Measurements from ENCODE around the gene TIAM2.
"Not testable (repeated sequence)": the region's sequence is repeated elsewhere in the genome, so short reads cannot be mapped to it uniquely, and the experiment has no call there.

TIAM2 gene

DNA sequence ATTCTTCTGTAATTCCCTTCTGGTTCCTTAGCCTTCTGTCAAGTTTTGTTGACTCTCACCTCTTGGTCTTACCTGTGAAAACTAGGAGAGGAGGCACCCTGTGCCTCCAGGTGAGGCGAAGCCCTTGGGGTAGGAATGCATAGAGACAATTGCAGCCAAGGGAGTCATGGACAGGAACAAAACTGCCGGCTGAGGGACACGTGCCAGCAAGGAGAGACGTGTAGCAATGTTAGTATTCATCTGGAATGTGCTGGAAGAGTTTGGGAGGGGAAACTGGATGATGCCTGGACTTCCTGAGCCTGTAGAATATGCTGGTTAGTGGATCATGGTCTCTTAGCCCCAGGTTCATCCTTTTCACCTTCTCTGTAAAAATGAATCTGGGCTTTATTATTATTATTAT, 3.9 kb upstream of the TIAM2 start:
- no peak for DNase-seq

GRCh38 chr6:154993026-154993425, 2.1 kb upstream of the TIAM2 start:
- no peak for DNase-seq

- no peak for DNase-seq
These were observed 1.4 kb upstream of the TIAM2 start for GRCh38 chr6:154993710-154994109.

DNA sequence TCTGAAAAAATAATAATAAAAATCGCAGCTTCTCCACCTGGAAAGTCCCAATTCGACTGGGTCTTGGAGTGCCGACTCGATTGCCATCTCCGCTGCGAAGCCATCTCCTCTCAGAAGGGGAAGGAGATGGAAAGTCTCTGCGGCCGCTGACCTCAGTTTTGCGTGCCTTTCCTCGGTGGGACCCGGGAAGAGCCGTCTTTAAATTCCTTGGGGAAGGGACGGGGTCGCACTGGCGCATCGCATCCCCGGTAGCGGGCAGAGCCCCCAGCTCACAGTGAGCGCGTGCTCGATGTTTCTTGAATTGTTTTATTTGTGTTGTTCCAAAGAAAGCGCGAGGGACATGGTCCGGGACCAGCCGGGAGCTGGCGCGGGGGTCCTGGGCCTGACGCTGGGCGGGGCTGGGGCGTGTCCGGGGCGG, 270 bp upstream of the TIAM2 start:
- DNase-seq, result no peak

DNA sequence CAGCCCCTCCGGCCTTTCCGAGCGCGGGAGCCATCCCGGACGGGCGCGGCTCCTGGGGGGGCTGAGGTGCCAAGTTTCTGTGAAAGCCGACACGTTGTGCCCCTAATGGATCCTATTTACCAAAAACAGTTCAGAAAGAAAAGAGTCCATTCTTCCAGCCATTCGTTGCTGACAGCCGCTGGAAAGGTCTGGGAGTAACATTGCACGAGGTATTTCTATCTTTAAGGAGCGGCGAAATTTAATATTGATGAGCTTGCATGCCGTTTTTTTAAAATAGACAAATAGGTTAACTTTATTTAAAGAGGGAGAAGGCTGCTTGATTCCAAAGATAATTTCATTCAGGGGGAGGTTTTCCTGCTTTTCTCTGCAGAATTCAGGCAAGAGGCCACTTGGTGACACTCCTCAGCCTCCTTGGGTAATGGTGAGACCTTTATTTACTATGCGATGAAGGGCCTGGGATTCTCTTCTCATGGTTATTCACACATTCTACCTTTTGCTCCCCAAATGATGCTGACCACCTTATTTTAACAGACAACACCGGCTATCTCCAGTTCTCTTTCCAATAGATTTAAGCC, 988 bp downstream of the TIAM2 start:
- peak in 1 of 2 experiments; percentile 31 for DNase-seq

- DNase-seq, result peak in 1 of 2 experiments; percentile 21
These were observed 1.8 kb downstream of the TIAM2 start for GRCh38 chr6:154996841-154997311.

- DNase-seq, result no peak
These were observed 3.7 kb downstream of the TIAM2 start for GRCh38 chr6:154998855-154999254.

DNA sequence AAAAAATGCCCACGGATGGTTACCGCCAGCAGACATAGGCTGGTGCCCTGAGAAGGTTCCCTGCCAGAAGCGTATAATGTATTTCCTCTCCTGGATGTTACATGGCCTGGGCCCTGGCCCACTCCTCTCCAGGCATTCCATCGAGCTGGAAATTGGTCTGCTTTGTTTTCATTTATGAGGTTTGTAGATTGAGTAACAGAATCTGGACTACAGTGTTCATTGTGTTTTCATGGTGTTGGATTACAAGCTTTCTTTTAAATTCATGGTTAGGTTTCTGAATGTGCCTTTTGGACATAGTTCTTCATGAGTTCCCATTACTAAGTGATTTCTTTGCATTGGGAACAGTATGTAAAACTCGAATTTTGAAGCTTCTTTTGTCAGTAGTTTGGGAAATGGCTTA, 6.4 kb downstream of the TIAM2 start:
- no peak for DNase-seq

- DNase-seq, result no peak
These were observed 6.8 kb downstream of the TIAM2 start for GRCh38 chr6:155001934-155002333.

- no peak for DNase-seq
These were observed 8.4 kb downstream of the TIAM2 start for GRCh38 chr6:155003476-155003875.

GRCh38 chr6:155004017-155004416, 8.9 kb downstream of the TIAM2 start:
- DNase-seq, result no peak

GRCh38 chr6:155004576-155005372, 9.7 kb downstream of the TIAM2 start:
- DNase-seq, result no peak

DNA sequence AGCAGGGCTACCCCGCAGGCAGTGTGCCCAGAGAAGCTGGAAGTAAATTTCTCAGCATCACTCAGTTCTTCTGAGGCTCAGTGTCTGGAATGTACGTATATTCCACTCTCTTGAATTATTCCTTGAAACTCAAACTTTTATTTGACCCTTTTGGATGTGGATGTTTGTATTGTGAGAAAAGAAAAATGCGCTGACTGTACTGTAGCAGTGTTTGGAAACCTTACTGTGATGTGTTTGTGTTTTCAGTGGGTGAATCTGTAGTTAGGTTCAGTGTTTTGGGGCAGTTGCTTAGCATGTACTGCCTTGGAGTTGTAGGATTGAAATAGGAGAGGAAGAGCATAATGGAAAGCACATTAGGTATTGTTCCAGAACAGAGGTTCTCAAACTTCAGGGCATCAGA, 13.5 kb downstream of the TIAM2 start:
- no peak for DNase-seq

- DNase-seq, result no peak
These were observed 15.8 kb downstream of the TIAM2 start for GRCh38 chr6:155010940-155011339.

DNA sequence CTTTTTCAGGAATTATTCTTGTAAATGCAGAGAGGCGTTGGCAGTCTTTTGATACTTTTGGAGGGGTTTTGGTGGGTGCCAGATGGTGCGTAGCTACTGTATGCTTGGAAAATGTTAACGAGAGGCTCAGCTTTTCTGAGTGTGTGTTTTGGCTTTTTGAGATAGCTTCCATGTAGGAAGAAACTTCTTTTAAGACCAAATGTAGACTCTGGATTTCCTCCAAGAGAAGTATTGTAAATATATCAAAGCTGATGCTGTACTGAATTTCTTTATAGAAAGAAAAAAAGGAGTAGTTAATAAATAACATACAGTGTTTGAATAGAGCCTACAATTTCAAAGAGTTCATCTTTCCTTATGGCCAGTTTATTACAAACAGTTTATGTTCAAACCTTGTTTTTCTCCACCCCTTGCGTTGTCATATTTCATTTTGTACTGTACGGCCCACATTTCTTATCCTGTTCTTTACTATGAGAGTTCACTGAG, 16.7 kb downstream of the TIAM2 start:
- peak; percentile 33 to 76 for DNase-seq

DNA sequence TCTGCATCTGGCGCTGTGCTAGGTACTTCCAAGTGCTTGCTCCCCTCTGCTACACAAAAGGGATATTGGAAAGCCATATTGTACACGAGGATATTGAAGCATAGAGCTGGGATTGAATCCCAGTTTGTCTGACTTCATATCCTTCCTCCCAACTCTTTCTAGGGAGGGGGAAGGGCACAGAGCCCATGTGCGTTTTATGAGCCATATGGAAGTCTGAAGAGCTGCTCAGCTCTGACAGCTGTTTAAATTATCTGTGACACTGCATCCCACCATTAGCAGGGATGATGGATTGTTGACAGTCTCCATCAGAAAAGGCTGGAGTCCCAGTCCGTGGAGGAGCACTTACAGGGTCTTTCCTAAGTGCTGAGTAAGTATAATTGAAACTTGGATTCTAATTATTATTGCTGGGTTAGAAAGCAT, 18.4 kb downstream of the TIAM2 start:
- DNase-seq, result peak; percentile 97 to 99

GRCh38 chr6:155014137-155014536, 19.0 kb downstream of the TIAM2 start:
- no peak for DNase-seq

DNA sequence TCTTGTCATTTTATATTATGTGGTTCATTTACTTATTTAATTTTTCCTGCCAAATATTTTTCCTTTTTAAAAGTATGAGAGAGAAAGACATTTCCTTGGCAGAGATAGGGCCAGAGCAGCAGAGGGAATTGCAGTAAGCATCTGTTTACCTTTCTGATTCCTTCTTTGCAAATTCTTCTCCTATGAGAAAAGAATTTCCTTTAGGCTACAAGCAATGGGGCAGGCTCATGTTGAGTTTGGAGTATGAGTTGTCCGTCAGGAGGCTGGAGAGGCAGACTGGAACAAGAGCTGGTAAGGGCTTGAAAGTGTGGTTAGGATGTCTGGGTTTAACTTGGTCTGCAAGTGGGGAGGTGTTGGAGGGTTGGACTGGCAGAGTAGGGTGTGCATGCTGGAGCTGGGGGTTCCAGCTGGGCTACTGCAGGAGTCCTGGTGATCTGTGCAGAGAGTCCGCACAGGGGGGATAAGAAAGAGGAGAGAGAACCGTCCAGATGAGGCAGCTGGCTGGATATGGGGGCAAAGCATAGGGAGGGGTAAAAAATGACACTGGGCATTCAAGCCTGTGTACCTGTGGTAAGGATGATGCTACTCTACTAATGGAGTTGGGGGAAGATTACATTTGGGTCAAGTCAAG, 19.7 kb downstream of the TIAM2 start:
- peak in 1 of 2 experiments; percentile 43 for DNase-seq

DNA sequence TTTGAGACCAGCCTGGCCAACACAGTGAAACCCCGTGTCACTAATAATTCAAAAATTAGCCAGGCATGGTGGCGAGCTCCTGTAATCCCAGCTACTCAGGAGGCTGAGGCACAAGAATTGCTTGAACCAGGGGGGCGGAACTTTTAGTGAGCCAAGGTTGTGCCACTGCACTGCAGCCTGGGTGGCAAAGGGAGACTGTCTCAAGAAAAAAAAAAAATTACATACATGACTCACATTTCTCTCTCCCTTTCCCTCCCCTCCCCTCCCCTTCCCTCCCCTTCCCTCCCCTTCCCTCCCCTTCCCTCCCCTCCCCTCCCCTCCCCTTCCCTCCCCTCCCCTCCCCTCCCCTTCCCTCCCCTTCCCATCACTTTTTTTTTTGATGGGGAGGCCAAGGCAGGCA, 23.3 kb downstream of the TIAM2 start:
- not testable (repeated sequence) for DNase-seq

- no peak for DNase-seq
These were observed 26.6 kb downstream of the TIAM2 start for GRCh38 chr6:155021680-155022079.

GRCh38 chr6:155022721-155023120, 27.6 kb downstream of the TIAM2 start:
- no peak for DNase-seq

GRCh38 chr6:155023717-155024116, 28.6 kb downstream of the TIAM2 start:
- DNase-seq, result peak in 1 of 2 experiments; percentile 21

DNA sequence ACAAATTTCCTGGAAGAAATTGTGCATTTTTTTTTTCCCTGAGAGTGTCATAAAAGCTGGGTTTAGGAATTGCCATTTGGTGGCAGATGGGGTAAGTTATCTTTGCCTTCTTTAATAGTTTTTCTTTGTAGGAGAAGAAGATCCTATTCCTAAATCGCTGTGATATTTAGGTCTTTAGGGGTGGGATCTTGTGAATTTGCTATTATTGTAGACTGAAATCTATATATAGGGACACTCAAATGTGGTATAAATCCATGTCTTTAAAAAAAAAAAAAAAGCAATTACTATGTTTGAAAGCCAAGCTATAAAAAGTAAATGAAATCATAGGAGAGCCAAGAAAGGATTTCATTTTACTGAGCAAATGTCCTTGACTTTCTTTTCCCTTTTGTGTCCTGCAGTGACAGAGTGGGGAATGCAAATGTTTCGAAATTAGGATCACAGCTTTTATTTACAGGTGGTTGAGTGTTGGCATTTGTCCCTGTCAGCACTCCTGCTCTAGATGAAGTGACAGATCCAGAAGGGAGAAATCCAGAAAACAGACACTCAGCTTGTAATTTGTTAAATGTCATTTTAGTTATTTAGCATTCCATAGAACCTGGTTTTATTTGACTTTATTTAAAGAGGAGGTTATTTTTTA, 29.4 kb downstream of the TIAM2 start:
- no peak for DNase-seq
